ENCODE measurements around the gene ACACB.

DNA sequence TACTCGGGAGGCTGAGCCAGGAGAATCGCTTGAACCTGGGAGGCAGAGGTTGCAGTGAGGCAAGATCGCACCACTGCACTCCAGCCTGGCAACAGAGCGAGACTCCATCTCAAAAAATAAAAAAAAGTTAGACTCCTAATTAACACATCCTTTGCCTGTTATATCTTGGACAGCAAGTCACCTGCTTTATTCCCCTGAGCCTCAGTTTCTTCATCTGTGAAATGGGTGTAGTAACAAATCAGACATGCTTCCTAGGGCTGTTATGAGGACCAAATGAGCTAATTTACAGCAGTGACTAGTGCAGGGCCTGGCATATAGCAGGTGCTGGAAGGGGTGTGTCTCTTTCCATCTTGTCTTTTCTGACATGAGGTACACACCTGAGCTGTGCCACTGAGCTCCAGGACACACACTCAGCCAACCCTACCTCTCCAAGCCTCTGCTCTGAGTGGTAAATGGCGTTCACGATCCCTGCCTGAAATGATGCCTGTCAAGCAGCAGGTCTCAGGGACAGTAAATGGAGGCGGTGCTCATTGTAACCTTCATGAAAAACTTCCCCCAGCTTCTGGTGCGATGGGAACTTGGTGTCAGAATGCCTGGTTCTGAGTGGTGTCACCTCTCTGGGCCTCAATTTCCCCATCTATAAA is 161.0 kb downstream of the ACACB start:
- TF ChIP-seq, protein P1, sequence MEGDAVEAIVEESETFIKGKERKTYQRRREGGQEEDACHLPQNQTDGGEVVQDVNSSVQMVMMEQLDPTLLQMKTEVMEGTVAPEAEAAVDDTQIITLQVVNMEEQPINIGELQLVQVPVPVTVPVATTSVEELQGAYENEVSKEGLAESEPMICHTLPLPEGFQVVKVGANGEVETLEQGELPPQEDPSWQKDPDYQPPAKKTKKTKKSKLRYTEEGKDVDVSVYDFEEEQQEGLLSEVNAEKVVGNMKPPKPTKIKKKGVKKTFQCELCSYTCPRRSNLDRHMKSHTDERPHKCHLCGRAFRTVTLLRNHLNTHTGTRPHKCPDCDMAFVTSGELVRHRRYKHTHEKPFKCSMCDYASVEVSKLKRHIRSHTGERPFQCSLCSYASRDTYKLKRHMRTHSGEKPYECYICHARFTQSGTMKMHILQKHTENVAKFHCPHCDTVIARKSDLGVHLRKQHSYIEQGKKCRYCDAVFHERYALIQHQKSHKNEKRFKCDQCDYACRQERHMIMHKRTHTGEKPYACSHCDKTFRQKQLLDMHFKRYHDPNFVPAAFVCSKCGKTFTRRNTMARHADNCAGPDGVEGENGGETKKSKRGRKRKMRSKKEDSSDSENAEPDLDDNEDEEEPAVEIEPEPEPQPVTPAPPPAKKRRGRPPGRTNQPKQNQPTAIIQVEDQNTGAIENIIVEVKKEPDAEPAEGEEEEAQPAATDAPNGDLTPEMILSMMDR (IDR thresholded peaks at IDR 0.05; ENCODE audit: borderline replicate concordance, extremely low read depth, low read length, poor library complexity, severe bottlenecking) = no peak
- no peak for TF ChIP-seq EZH2 (IDR thresholded peaks at IDR 0.05; ENCODE audit: borderline replicate concordance, low read depth, low read length, severe bottlenecking)

Data from DND-41 (cell line).